HT1080 (cell line): ENCODE data around the gene TMEM121B. TPM values are rescaled to one million over a fixed set of nuclear protein-coding genes. Genes with fewer than 3 reads are reported as not detected.

Experiments used
- DNase-seq: peaks from one replicate; pipeline ENCODE4 v3.0.0-alpha.2; 2015; ENCODE audit warnings: low read depth
- total RNA-seq: library from RNA; depleted of rRNA; stranded (reverse); fragments of >200 nt; shearing (Covaris generic); gene quantifications from 2 replicates; pipeline ENCODE4 v1.2.3, GENCODE V29; 2014

Gene TMEM121B
- total RNA-seq, 1 experiment from 2014 or later = 0.10 TPM

DNA sequence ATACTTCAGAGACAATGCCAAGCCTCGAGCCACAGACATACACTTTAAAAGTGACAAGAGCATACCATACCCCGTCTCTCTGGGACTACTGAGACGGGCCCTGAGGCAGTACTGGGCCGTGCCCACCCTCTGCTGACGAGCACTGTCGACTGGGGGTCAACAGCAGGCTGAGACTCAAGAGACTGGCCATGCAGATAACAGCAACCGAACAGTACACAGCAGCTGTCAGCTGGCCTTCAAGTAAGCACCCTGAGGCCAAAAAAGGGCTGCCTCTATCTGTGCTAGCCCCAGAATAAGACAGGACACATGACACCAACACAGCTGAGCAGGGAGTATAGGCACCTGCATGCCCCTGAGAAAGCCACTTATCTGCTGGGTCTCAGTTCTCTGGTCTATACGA lies 18.9 kb upstream of the TMEM121B start:
- DNase-seq = no peak

DNA sequence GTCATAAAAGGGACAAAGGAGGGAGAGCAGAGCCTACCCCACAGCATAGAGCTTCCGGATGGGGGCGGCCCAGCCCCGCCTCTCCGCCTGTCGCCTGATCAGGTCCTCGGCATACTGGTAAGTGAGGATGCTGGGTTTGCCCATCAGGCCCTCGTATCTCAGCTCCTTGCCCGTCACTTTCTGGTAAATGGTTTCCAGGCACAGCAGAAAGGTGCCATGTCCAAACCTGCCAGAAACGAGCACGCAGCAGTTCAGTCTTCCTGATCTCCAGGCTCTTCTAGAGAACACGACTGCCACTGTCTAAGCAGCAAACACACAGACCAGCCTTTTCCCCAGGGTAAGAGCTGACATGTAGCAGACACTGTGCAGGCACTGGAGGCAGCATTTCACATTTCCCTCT lies 17.4 kb upstream of the TMEM121B start:
- no peak for DNase-seq

DNA sequence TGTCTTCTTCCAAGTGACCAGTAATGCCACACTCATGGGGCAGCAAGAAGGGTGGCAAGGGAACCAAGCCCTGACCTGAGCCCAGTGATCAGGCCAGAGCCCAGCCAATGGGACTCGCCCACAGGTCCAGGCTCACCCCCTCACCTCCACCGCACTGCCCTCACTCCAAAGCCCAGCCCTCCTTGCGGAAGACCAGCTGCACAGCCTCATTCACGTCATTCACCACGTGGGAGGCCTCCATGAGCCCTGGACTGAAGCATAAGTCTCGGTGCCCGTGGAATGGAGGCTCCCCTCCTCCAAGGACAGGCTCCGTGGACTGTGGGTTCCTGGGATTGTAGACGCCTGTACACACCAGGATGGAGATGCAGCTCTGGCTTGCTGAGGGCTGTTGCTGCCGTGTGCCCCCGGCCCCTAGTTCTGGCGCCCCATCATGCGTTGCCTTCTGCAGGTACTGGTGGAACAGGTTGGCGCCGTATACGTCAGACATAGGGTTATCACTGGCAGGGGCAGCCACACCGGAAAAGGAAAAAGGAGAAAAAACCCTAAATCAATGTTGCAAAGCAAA lies 16.8 kb upstream of the TMEM121B start:
- no peak for DNase-seq

DNA sequence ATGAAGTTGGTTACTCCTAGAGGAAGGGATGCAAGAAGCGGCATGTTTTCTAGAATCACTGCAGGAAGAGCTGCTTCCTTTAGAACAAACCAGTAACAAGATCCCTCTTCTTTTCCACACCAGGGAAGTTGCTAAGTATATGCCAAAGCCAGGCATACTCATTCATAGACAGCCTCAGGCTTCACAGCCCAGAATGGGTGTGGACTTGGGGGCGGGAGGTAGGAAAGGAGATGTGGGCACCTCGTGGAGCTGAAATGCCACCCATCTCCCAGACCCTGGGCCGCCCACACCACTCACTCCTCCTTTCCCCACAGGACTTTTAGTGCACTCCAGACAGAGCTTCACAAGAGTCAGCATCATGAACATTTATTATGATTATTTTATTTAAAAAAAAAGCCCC lies 16.0 kb upstream of the TMEM121B start:
- no peak for DNase-seq

DNA sequence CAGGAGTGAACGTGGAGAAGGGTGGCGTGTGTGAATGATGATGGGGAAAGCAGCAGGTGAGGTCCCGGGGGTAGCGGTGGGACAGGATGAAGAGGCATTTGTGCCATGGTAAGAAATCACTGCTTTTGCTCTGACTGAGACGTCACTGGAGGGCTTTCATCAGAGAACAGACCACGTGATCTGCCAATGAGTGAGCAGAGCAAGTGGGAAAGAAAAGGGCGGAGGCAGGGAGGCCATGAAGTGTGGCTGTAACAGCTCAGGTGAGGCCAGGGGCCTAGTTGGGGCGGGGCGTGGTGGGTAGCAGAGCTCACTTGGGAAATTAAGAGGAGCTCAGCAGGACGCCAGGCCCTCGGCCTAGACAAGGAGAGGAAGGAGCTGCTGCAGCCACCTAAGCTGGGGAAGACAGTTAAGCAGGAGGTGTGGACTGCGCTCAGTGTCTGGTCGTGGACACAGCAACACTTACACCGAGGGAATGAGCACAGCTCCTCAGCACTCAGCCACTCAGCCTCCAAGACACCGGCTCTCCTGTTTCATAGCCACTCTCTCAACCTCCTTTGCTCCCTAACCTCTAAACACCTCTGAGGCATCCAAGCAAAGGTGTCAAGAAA lies 14.1 kb upstream of the TMEM121B start:
- DNase-seq = no peak

DNA sequence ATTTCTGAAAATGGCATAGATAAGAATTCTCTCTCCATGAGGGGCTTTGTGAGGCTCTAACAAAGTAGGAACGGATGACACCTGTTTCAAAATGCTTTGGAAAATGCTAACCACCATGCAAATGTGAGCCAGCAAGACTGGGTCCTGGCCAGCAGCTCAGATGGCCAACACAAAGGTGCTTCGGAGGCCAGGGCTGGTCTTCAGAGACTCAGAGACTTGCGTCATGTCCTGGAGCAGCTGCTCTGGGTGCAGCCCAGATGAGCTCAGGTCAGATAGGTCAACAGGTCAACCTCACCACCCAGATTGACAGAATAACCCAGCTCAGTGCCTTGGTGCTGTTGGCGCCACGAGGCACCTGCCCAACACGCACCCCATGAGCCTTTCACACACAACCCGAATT lies 12.0 kb upstream of the TMEM121B start:
- no peak for DNase-seq

DNA sequence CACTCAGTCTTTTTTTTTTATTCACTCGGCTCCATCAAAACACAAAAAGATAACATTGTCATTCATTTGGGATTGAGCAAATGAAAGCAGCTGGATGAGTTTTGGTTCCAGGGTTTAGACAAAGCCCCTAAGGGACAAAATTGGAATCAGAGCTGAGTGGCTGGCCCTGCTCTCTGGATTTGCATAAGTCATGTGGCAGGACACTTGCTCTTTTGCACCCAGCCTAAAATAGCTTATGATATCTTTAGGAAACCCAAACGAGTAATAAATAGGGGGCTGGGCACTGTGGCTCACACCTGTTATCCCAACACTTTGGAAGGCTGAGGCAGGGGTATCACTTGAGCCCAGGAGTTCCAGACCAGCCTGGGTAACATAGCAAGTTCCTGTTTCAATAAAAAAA lies 11.0 kb upstream of the TMEM121B start:
- no peak for DNase-seq

DNA sequence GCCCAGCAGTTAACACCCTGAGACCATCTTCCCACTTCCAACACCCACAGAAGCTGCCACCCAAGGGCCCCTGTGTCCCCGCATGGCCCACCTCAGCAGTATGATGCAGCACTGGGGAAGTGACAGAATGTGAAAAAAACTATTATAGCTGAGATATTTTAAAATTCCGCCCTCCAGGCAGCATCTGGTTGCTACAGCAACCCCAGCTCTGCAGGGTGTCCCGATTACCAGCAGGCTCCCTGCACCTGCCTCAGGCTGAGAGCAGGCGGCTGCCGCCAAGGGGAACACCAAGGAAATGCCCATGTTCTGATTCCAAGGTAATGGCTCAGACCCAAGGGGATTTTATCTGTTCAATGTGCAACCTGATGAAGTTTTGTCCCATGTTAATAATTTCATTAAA lies 10.5 kb upstream of the TMEM121B start:
- no peak for DNase-seq

DNA sequence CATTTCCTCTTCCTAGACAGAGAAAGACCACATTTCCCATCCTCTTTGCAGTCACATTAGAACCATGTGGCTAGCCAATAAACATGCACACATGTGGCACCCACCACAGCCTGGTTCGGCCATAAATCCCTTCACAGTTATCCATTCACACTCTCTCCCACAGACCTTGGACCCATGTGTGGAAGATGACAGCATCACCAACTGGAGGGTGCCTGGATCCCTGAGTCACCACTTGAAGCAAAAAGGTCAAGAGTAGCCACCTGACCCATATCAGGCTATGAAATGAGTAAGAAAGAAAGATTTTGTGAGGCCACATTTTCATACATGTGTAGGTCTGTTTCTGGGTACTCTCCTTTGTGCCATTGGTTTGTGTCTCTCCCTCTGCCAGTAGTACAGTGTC lies 9.0 kb upstream of the TMEM121B start:
- peak; percentile 20 for DNase-seq

DNA sequence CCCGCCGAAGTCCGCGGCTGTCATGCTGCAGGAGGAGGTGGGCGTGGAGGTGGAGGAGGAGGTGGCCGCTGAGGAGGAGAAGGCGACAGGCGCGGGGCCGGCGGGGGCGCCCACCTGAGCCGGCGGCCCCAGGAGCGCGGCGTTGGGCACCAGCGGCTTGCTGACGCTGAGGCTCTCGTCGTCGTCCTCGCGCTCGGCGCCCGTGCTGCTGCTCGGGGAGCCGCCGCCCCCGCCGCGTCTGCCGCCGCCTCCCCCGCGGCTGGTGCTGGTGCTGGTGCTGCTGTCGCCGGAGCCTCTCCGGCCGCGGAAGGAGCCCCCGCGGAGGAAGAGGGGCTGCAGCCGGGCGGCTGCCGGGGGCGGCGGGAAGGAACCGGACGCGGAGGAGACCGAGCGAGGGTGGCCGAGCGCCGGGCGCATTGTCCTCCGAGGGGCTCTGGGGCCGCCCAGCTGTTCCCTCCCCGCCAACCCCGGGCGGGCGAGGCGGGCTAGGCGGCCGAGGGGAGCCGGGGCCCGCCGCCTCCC lies 388 bp downstream of the TMEM121B start:
- no peak for DNase-seq

DNA sequence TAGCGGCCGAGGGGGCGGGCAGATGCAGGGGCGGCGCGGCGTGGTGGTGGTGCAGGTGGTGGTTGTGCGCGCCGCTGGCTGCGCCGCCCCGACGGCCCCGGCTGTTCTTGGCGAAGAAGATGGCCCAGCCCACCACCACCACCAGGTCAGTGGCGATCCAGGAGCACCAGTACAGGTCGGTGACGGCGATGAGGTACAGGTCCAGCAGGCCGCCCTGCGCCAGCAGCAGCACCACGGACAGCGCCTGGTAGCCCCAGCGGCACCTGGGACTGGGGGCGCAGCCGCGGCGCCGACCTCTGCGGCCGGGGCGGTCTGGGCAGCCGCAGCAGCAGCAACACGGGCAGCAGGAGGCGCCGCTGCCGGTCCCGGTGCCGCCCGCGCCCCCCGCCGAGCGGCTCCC lies 879 bp downstream of the TMEM121B start:
- DNase-seq = no peak

DNA sequence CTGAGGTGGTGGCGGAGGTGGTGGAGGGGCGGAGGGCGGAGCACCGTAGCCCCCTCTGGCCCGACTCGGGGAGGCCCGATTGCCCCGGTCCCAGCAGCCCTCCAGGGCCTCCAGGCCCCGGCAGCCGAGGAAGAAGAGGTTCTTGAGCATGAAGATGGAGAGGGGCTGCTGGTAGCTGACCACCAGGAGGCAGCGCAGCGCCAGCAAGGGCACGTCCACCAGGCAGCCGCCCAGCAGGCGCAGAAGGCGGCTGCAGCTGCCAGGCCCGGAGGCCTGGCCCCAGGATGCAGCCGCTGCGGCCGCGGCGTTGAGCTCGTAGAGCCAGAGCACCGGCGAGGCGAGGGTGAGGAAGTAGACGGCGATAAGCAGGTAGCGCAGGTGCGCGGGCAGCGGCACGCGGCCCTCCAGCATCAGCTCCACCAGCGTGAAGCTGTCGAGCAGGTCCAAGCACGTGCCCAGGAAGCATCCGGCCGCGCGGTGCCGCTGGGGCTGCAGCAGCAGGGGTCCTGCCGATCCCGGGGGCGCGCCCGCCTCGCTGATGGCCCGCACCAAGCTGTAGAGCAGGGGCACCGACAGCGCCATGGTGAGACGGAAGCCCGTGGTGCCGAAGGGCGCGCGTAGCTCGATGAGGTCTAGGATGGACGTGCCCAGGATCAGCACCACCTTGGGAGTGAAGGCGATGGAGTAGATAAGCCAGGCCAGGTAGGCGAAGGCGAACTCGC lies 1.5 kb downstream of the TMEM121B start:
- DNase-seq = no peak

DNA sequence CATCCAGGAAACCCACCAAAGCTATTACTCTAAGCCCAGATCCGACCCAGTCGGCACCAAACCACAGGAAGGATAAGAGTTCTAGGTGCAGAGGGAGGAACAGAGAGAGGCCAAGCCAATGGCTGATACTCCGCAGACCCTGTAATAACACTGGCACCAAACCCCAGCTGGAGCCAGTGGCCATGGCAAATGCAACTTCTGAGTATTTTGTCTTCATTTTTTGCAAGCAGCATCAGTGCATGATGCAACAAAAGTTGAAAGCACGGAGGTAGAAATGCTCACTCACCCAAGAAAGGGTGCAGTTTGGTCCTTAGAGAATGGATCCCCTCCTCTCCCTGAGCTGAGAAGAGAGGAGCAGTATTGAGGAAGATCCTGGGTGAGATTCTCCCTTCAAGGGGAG lies 2.8 kb downstream of the TMEM121B start:
- DNase-seq = no peak

DNA sequence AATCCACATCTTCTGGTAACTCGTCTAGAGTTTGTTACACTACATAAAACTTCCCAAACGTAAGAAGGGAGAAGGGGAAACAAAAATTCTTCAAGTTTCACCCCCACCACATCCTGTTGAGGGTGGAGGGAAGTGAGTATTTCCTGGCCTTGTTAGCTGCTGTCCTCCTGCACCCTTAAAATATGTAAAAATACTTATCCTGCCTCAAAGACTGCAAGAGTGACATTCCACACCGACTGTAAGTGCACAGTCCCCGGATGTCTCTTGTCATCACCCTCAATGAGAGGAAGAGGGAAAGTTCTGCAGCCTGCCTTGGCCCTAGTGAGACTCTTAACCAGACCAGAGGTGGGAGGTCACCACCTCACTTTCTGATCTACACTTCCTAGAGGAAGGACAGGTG lies 3.3 kb downstream of the TMEM121B start:
- no peak for DNase-seq

DNA sequence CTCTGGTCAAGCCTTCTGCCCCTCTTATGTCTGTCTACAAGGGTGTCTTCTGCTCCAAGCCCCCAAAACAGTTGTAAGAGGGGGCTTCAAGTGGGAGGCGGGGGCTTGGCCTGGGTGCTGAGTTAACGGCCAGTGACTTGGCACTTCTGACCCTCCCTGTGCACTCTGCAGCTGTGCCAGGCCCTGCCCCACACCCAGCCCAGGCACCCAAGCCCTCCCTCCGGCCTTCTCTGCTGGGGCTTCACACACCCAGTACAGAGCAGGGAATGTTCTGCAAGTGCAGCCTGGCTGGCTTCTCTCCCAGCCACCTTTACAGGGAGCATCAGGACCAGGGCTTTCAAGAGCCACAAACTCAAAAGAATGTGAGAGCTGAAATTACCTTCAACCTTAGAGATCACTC lies 3.8 kb downstream of the TMEM121B start:
- no peak for DNase-seq

DNA sequence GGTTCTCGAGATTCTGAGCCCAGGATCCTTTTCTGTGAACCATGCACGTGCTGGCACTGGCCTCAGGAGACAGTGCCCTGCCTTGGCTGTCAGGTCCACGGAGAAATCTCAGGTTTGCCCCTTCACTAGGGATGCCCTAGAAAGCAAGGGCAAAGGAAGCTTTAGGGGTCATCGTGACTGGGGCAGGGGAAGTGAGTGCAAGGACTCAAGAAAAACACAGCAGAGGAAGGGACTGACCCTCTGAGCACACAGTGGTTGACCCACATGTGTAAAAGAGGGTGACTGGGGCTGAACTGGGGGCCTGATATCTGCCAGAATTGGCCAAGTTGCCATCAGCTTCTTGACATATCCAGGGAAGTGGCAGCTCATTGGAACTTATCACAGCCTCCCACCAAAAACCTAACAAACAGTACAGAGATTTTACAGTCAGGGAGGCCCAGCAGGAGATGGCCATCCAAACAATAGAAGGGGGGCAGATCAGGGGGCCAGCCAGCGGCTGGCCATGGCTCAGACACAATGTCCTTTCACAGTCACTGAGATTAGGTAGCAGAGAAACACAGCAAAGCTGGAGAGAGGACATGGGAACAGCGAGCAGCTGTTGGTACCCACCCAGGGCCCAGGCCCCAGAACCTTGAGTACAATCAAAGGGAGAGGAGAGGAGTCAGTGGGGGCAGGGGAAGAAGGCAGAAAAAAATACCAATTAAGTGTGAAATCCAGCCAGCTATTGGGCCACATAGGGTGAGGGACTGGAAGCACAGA lies 4.4 kb downstream of the TMEM121B start:
- DNase-seq = no peak

DNA sequence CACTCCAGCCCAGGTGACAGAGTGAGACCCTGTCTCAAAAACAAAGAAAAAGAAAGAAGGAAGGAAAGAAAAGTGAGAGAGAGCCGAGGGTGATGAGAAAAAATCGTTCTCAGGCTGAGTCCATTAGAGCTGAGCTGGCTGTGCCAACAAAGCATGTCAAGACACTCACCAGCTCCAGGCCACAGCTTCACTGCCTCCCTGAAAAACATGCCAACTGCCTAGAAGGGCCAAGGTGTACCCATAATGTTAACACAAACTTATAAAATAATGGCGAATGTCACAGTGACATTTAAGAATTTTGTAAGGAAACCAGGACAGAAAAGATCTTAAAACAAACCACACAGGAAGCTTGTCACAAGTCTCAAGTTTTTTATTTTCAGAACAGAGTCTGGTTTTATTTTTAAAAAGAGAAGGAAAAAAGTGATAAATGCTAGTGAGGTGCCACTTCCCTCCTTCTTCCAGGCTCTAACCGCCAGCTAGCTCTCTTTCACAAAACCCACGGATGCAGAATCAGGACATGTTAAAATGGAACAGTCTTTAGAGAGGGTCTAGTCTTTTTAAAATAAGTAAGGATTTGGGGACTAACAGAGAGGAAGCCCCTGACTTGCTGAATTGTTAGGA lies 5.1 kb downstream of the TMEM121B start:
- no peak for DNase-seq

DNA sequence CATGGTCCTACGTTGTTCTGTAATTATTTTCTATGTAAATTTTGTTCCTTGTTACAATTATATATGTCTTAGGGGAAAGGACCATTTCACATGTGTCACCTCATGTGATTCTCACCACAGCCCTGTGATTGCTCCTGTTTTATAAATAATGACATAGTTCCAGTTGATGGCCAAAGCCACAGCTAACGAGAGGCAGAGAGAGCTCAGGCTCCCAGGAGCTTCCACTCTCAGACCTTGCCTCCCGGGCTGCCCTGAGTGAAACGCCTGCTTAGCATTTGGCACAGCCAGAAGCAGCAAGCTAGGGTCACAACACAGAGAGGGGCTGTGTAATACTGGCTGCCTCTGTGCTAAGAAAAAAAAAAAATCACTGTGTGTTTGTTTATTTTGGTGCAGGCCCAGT lies 5.9 kb downstream of the TMEM121B start:
- DNase-seq = no peak

DNA sequence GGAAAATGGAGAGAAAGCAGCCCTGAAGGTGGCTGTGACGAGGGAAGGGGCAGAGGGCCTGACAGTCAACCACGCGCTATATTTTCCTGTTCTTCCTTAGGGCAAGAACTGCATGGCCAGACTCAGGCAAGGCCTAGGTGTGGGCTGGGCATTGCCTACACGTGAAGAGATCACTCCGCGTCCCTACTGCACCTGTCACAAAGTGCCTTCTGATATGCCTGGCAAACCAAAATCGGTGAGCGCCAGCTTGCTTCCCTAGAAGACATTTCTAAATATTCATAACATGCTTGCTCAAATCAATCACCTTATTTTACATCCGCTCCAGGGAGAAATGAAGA lies 6.3 kb downstream of the TMEM121B start:
- DNase-seq = no peak

DNA sequence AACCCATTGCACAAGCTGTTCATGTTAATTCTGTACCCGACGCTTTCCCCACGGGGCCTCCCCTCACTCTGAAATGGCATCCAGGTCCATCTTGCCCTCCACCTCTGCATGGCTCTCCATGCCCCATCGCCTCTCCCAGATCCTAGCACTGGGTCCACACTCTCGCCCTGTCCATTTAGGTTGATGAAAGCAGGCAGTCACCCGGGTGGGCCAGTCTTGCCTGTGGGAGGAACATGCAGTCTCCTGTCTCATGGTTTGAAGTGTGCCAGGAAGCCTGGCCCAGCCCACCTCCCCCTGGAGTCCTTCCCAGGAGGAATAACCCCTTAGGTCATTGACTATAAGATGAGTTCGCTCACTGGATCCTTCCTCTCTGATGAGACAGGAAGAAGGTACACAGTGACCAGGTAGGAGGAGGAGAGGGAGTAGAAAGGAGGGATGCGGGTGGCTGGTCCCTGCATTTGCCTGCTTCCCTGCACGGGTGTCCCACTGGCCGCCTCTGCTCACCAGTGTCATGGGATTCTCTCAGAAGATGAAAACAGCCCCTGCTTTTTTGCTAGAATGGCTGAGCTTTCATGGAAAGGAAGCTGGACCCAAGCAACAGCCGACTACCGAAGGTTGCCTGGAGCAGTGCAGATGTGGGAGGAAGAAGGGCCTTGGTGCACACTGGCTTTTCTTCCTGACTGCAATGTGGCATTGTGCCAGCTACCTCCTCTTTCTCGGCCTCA lies 6.8 kb downstream of the TMEM121B start:
- DNase-seq = no peak

DNA sequence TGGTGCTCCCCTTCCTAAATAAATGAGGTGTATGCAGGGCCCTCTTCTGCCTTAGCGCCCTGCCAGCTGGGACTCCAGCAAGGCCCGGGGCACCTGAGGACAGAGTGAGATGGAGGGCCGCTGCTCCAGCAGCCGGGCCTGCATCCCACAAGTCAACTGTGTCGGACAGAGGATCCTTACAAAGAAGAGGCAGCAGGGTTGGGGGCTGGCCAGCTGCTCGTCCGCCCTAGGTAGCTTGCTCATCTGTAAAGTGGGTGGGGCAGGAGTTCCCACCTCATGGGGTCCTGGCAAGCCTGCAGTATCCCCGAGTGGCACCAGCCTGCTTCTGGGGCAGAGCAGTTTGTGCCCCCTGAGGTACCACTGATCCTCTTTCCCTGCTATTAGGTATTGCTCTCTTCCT lies 7.6 kb downstream of the TMEM121B start:
- no peak for DNase-seq
